K562 (cell line): Measurements from ENCODE around the gene ZNF362. TPM values are rescaled to one million over a fixed set of nuclear protein-coding genes. Genes with fewer than 3 reads are reported as not detected.

Source experiments
- ATAC-seq: fragments of 200-7000 bp; cut with Tn5 transposase; 3 replicates; pipeline ENCODE4 v1.9.1; 2020; ENCODE audit warnings: moderate library complexity
- BruUV-seq: library from RNA; stranded (reverse); fragments of 400-500 nt; replicated peaks from 2 replicates; lab custom pipeline; 2021; lab: Mats Ljungman, UMichigan
- CTCF ChIA-PET: fragments of 300-600 bp; formaldehyde crosslinking; extraction: SDS; loops from one replicate; lab custom pipeline; 2021; ENCODE audit warnings: low intra/inter-chr PET ratio; lab: Yijun Ruan, JAX
- POLR2A ChIA-PET: fragments of 300-600, 350-650 bp; sonication (Branson Sonifier 250); formaldehyde crosslinking; extraction: SDS; loops from one replicate; lab custom pipeline; 2021; ENCODE audit warnings: antibody characterized with exemption, inconsistent platforms; lab: Yijun Ruan, JAX
- DNase-seq, 4 experiments: peaks; one replicate each; pipeline versions ENCODE4 v3.0.0 to v3.0.0-alpha.2; 2011 to 2018; ENCODE audit warnings: low spot score in 3 of 4, mixed read lengths in 3 of 4; ENCODE audit errors: extremely low read depth in 1 of 4
- FAIRE-seq: peaks from 2 replicates; lab custom pipeline; 2011; peaks lifted over from hg19 to GRCh38; lab: Jason Lieb, UNC
- H2AFZ ChIP-seq: 2 replicates; pipeline ENCODE4 v1.6.0; 2011; ENCODE audit warnings: low read depth, low read length, control low read depth, inconsistent platforms
- H3K27ac ChIP-seq: fragments of 200-600 bp; 3 replicates; pipeline ENCODE4 v1.8.0; 2011; ENCODE audit warnings: low read depth, mild to moderate bottlenecking, control low read depth, inconsistent platforms, low read length, moderate library complexity, mixed read lengths; ENCODE audit errors: extremely low read depth
- H3K27me3 ChIP-seq, 2 experiments: fragments of 300-600 bp in 1 of 2; 2 replicates in 1 of 2; 3 replicates in 1 of 2; pipeline versions ENCODE4 v1.6.0 to v1.8.0; 2011; ENCODE audit warnings: inconsistent platforms in 2 of 2, low read length in 2 of 2, mild to moderate bottlenecking in 1 of 2, mixed read lengths in 1 of 2, moderate library complexity in 1 of 2; ENCODE audit not compliant: control insufficient read depth in 2 of 2, insufficient read depth in 2 of 2
- H3K36me3 ChIP-seq: fragments of 300-600 bp; 3 replicates; pipeline ENCODE4 v1.8.0; 2011; ENCODE audit warnings: mild to moderate bottlenecking, low read length, inconsistent platforms; ENCODE audit not compliant: control insufficient read depth, insufficient read depth
- H3K4me1 ChIP-seq, 2 experiments: fragments of 200-600 bp in 1 of 2; replicated peaks in 1 of 2; 2 replicates in 1 of 2; 3 replicates in 1 of 2; pipeline versions ENCODE4 v1.5.1 to v1.8.0; 2011; ENCODE audit warnings: inconsistent platforms in 2 of 2, low read length in 2 of 2, mild to moderate bottlenecking in 1 of 2, mixed read lengths in 1 of 2, moderate library complexity in 1 of 2; ENCODE audit not compliant: control insufficient read depth in 2 of 2, insufficient read depth in 2 of 2
- H3K4me2 ChIP-seq: 2 replicates; pipeline ENCODE4 v1.6.1; 2011; ENCODE audit warnings: low read length, control low read depth, inconsistent platforms, mixed read lengths; ENCODE audit not compliant: insufficient read depth
- H3K4me3 ChIP-seq: fragments of 200-600 bp; sonication (generic), shearing (Covaris generic); 2 replicates; pipeline ENCODE4 v1.5.1; 2016; ENCODE audit warnings: control low read depth, inconsistent platforms
- H3K79me2 ChIP-seq: fragments of 200-600 bp; 3 replicates; pipeline ENCODE4 v1.8.0; 2011; ENCODE audit warnings: low read length, inconsistent platforms; ENCODE audit not compliant: control insufficient read depth, insufficient read depth
- H3K9ac ChIP-seq, 2 experiments: 2 replicates each; pipeline versions ENCODE4 v1.6.0 to v1.6.1; 2011; ENCODE audit warnings: low read depth in 2 of 2, low read length in 2 of 2, control low read depth in 1 of 2, inconsistent platforms in 1 of 2, mild to moderate bottlenecking in 1 of 2, mixed read lengths in 1 of 2; ENCODE audit not compliant: insufficient read depth in 1 of 2
- H3K9me1 ChIP-seq: one replicate; pipeline ENCODE4 v1.6.0; 2011; ENCODE audit warnings: inconsistent platforms, mild to moderate bottlenecking, low read length, moderate library complexity; ENCODE audit not compliant: control insufficient read depth, insufficient read depth
- H3K9me3 ChIP-seq: replicated peaks from 2 replicates; pipeline ENCODE4 v1.5.1; 2011; ENCODE audit warnings: low read depth, low read length, inconsistent platforms; ENCODE audit not compliant: control insufficient read depth, insufficient read depth
- H4K20me1 ChIP-seq: replicated peaks from 2 replicates; pipeline ENCODE4 v1.6.1; 2011; ENCODE audit warnings: low read length, inconsistent platforms, mixed read lengths; ENCODE audit not compliant: control insufficient read depth, insufficient read depth
- ELF2 ChIP-seq: fragments of 250-450 bp; sonication (Bioruptor Pico); IDR thresholded peaks from 2 replicates; pipeline ENCODE4 v1.5.0; 2021; ENCODE audit warnings: mild to moderate bottlenecking
- EWSR1 ChIP-seq: fragments of 450-650 bp; IDR thresholded peaks from 2 replicates; pipeline ENCODE4 v1.6.1; 2018; ENCODE audit warnings: borderline replicate concordance, mild to moderate bottlenecking, low read depth, moderate library complexity; ENCODE audit not compliant: partially characterized antibody
- GABPA ChIP-seq: fragments of 200-800 bp; sonication (Bioruptor generic); conservative IDR thresholded peaks from 2 replicates; pipeline ENCODE4 v1.6.1; 2016; ENCODE audit warnings: low read depth, missing genetic modification characterization, missing compliant biosample characterization
- HSF4 ChIP-seq: fragments of 250-450 bp; sonication (Bioruptor Pico); IDR thresholded peaks from 2 replicates; pipeline ENCODE4 v2.1.2; 2022; ENCODE audit warnings: mild to moderate bottlenecking, moderate library complexity, borderline replicate concordance
- IRF2 ChIP-seq: sonication (generic); formaldehyde crosslinking; IDR thresholded peaks from 2 replicates; pipeline ENCODE4 v1.8.1; 2022; ENCODE audit warnings: mild to moderate bottlenecking, missing genetic modification reagents
- MED1 ChIP-seq: sonication (generic); formaldehyde crosslinking; IDR thresholded peaks from 2 replicates; pipeline ENCODE4 v1.8.1; 2023; ENCODE audit warnings: missing genetic modification reagents, borderline replicate concordance
- NR3C1 ChIP-seq: sonication (generic); formaldehyde crosslinking; IDR thresholded peaks from 2 replicates; pipeline ENCODE4 v1.8.1; 2022; ENCODE audit warnings: missing genetic modification reagents
- POLR2AphosphoS2 ChIP-seq: IDR thresholded peaks from 2 replicates; pipeline ENCODE4 v1.6.1; 2012; ENCODE audit warnings: low read length, improper control_type of control experiment
- SMAD2 ChIP-seq: fragments of 150-350 bp; IDR thresholded peaks from 2 replicates; pipeline ENCODE4 v1.6.1; 2014; ENCODE audit warnings: low read depth, mild to moderate bottlenecking, low read length
- STAG1 ChIP-seq: sonication (generic); formaldehyde crosslinking; IDR thresholded peaks from 2 replicates; pipeline ENCODE4 v1.5.0; 2020; ENCODE audit warnings: missing genetic modification reagents, borderline replicate concordance
- ZNF143 ChIP-seq: sonication (generic); formaldehyde crosslinking; IDR thresholded peaks from 2 replicates; pipeline ENCODE4 v1.9.0; 2022; ENCODE audit warnings: mild to moderate bottlenecking, missing genetic modification reagents
- ZNF76 ChIP-seq: fragments of 250-450 bp; sonication (Bioruptor Pico); IDR thresholded peaks from 2 replicates; pipeline ENCODE4 v1.4.0; 2020; ENCODE audit warnings: mild to moderate bottlenecking, moderate library complexity, borderline replicate concordance
- ZNF780A ChIP-seq: fragments of 250-450 bp; sonication (Bioruptor Pico); IDR thresholded peaks from 2 replicates; pipeline ENCODE4 v1.5.0; 2021; ENCODE audit warnings: mild to moderate bottlenecking
- WGBS: fragments of 100-300 bp; shearing (Covaris generic); methylation state at CpG from one replicate; pipeline ENCODE4 v1.1.6; 2016; ENCODE audit warnings: low coverage, mixed read lengths; ENCODE audit not compliant: insufficient coverage; ENCODE audit errors: missing lambda C conversion rate; 5-methylcytosine and 5-hydroxymethylcytosine counted together
- in situ Hi-C: fragments of 300-500 bp; cut with MboI; formaldehyde crosslinking; loops from 4 replicates; pipeline ENCODE4 v1.15.0; 2018; ENCODE audit warnings: inconsistent platforms, mixed read lengths
- intact Hi-C: fragments of 100-400 bp; cut with micrococcal nuclease; formaldehyde crosslinking; loops from 2 replicates; pipeline ENCODE4 v1.14.2; 2022
- polyA plus RNA-seq, 8 experiments: library from polyadenylated mRNA; depleted of rRNA in 4 of 8; stranded (reverse) in 5 of 8; unstranded in 3 of 8; fragments of >200 nt; fragmentation: Nextera tagmentation in 2 of 8; fragmentation: Illumina TruSeq in 1 of 8; extraction: Ambion mirVana in 2 of 8; extraction: Trizol in 1 of 8; gene quantifications; 2 replicates each; pipeline versions ENCODE4 v1.2.1 to v1.2.3, GENCODE V29; 2011 to 2014; ENCODE audit warnings: inconsistent platforms in 1 of 8, missing spikeins in 1 of 8
- total RNA-seq, 7 experiments: library from RNA; depleted of rRNA in 6 of 7; stranded (reverse); fragments of >200 nt in 6 of 7; fragmentation: Illumina TruSeq in 2 of 7; extraction: Trizol in 2 of 7; gene quantifications; 2 replicates each; pipeline versions ENCODE4 v1.2.1 to v1.2.3, GENCODE V29; 2011 to 2021; ENCODE audit warnings: low replicate concordance in 1 of 7
- TF ChIP-seq, protein P1 (sequence below): fragments of 250-450 bp; sonication (Bioruptor Pico); IDR thresholded peaks from 2 replicates; pipeline ENCODE4 v1.9.0; 2021; ENCODE audit warnings: mild to moderate bottlenecking, inconsistent platforms
- TF ChIP-seq, protein P2 (sequence below): fragments of 250-450 bp; sonication (Bioruptor Pico); IDR thresholded peaks from 2 replicates; pipeline ENCODE4 v1.4.0; 2020; ENCODE audit warnings: mild to moderate bottlenecking, moderate library complexity

Gene ZNF362
- total and polyA plus RNA-seq, 9 of the 15 experiments (the other 6 are each of a cell fraction or from before 2014, with no cell fraction given) = 0.01 to 1.1 (median 0.35) TPM; not detected in 1

DNA sequence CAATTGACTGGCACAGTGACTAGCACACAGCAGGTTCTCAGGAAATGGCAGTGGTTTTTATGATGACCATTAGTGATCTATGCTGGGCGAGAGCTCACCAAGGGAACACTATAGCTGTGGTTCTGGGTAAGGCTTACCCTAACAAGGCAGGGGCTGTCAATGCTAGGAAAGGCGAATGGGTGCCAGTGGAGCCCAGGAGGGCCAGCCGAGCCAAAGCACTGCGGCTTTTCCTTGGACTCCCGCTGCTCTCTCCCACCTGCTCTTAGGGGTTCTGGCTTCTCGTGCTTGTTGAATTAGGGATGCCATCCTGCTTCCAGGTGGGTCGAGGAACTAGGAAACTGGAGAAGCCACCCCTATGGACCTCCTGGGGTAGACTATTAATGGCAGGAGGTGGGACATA is 74.6 kb downstream of the ZNF362 start (continued):
- TF ChIP-seq ZNF780A = no peak
- no peak for TF ChIP-seq POLR2AphosphoS2
- TF ChIP-seq, all 486 proteins: peak for 0

DNA sequence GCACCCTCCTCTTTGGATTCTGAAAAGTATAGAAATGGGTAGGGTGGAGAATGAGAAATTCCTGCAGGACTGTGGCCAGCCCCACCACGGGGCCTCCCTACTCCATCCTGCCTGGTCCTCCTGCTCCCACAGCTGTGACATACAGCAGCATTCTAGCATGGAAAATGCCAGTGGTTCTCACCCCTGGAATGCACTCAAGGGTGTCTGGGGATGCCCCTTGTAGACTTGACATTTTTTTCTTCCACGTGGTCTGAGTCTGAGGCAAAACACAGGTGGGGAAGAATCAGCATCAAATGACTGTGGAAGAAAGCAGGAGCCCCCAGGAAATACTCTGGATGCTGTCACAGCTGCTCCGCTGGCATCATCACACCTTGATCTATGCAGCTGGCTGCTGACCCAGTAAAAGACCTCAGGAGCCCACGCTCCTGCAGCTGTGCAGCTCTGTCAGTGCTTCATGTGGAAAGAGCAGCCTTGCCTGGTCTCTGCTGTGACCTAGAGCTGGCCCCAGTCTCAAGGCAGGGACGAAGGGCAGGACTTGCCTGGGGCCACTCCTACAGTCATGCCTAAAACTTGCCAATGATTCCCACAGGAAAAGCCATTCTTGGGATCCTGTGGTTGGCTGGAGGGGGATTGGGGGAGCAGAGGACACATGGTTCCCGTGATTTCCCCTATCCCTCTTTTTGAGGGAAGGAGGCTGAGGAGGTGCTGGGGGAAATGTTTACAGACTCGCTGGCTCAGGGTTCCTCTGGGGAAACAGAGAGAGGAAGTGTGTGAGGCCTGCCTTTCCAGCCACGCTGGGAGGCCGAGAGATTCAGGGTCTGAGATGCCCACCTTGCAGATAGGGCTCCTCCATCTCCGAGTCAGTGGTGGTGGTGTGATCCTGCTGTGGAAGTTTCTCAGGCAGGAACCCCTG is 75.4 kb downstream of the ZNF362 start:
- H3K79me2 ChIP-seq = 0 out of 3 replicates have a peak, but pooled peaks cover 3% of the 10 kb centered on the region
- TF ChIP-seq SMAD2 (no peak), NR3C1 (CRISPR knock-in tag) (no peak), IRF2 (CRISPR knock-in tag) (no peak), GABPA (tag) (no peak), ZNF143 (CRISPR knock-in tag) (no peak), MED1 (no peak), HSF4 (CRISPR knock-in tag) (no peak), ELF2 (CRISPR knock-in tag) (no peak), STAG1 (no peak), ZNF76 (CRISPR knock-in tag) (no peak), EWSR1 (no peak)
- TF ChIP-seq, protein P1, sequence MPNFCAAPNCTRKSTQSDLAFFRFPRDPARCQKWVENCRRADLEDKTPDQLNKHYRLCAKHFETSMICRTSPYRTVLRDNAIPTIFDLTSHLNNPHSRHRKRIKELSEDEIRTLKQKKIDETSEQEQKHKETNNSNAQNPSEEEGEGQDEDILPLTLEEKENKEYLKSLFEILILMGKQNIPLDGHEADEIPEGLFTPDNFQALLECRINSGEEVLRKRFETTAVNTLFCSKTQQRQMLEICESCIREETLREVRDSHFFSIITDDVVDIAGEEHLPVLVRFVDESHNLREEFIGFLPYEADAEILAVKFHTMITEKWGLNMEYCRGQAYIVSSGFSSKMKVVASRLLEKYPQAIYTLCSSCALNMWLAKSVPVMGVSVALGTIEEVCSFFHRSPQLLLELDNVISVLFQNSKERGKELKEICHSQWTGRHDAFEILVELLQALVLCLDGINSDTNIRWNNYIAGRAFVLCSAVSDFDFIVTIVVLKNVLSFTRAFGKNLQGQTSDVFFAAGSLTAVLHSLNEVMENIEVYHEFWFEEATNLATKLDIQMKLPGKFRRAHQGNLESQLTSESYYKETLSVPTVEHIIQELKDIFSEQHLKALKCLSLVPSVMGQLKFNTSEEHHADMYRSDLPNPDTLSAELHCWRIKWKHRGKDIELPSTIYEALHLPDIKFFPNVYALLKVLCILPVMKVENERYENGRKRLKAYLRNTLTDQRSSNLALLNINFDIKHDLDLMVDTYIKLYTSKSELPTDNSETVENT (CRISPR knock-in tag) = no peak
- TF ChIP-seq, protein P2, sequence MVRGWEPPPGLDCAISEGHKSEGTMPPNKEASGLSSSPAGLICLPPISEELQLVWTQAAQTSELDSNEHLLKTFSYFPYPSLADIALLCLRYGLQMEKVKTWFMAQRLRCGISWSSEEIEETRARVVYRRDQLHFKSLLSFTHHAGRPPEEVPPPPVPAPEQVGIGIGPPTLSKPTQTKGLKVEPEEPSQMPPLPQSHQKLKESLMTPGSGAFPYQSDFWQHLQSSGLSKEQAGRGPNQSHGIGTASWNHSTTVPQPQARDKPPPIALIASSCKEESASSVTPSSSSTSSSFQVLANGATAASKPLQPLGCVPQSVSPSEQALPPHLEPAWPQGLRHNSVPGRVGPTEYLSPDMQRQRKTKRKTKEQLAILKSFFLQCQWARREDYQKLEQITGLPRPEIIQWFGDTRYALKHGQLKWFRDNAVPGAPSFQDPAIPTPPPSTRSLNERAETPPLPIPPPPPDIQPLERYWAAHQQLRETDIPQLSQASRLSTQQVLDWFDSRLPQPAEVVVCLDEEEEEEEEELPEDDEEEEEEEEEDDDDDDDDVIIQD (CRISPR knock-in tag) = no peak

More for the DNA sequence above, 75.4 kb downstream of the ZNF362 start:
- Histone ChIP-seq H3K4me1 (no peaks in the 10 kb centered on the region; a peak in 1 of 5 replicates), H3K36me3 (peaks cover 85% of the 10 kb centered on the region), H3K4me3 (no peak overlapping the region), H3K9me1 (no peaks in the 10 kb centered on the region), H3K27me3 (no peaks in the 10 kb centered on the region), H3K4me2 (no peak overlapping the region), H3K27ac (no peak overlapping the region), H3K9ac (no peak overlapping the region), H3K9me3 (no peaks in the 10 kb centered on the region), H2AFZ (no peak overlapping the region), H4K20me1 (peaks cover 14% of the 10 kb centered on the region)
- ChIA-PET POLR2A (interaction anchor here (1.0 to 2.8 kb wide), 5 partner anchors 9 to 25 kb away, joined by 3 to 8 read pairs (median 5); no protein-coding TSS in a partner anchor), CTCF (no interaction called here)
- 89% methylated on average over 10 of the region's 10 CpGs for WGBS
- ATAC-seq (no peak), FAIRE-seq (no peak), DNase-seq (no peak)
- intact Hi-C loops = no loop called here
- in situ Hi-C loops = no loop called here
- no TSS peak for BruUV-seq
